GM18909 (cell line): ENCODE data around the gene NARS2.

ENCODE experiments used
- ATAC-seq: cut with Tn5 transposase; IDR thresholded peaks from one replicate; pipeline ENCODE4 v1.9.1; 2021; ENCODE audit warnings: mild to moderate bottlenecking; ENCODE audit not compliant: unreplicated experiment, poor library complexity

The NARS2 gene

DNA sequence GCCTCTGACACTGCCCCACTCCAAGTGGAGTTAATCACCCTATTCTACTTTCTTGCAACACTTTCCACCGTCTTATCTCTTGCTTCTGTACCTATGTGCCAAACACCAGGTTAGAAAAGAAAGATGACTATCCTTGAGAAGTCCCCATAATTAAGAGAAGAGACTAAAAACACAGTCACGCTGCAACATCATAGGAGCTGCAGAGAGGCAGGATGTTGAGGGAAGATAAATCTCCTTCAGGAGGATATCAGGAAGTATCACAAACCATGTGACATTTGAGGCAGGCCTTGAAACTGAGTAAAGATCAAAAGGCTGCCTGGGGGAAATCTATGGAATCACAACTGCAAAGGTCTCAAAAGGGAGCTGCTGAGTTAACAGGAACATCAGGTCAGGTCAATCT, 181.8 kb downstream of the NARS2 start:
- ATAC-seq, result no peak

DNA sequence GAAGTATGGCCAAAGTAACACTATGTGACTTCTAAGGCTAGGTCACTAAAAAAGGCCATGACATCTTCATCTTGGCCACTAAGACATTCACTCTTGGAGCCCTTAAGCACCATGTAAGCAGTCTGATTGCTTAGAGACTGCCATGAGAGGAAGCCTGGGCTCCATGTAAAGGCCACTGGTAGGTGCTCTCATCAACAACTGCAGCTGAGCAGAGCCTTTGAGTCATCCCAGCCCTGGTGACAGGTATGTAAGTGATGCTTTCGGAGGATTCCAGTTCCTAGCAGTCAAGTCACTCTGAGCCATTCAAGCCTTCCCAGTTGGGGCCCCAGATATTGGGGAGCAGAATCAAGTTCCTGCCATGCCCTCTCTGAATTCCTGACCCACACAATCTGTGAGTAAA, 183.2 kb downstream of the NARS2 start:
- no peak for ATAC-seq

DNA sequence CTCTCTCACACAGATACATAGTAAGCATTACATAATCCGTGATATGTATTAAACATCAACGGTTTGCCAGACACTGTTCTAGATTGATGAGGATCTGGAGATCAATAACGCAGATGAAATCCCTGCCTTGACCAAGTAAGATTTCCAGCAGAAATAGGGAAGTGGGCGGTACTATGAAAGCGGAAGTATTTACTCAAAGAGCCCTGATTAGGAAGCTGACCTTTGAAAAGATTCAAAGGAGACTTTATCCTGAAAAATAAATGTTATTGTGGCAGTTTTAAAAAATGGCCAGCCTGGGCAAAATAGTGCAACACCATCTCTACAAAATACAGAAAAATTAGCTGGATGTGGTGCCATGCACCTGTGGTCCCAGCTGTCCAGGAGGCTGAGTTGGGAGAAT, 183.9 kb downstream of the NARS2 start:
- no peak for ATAC-seq

DNA sequence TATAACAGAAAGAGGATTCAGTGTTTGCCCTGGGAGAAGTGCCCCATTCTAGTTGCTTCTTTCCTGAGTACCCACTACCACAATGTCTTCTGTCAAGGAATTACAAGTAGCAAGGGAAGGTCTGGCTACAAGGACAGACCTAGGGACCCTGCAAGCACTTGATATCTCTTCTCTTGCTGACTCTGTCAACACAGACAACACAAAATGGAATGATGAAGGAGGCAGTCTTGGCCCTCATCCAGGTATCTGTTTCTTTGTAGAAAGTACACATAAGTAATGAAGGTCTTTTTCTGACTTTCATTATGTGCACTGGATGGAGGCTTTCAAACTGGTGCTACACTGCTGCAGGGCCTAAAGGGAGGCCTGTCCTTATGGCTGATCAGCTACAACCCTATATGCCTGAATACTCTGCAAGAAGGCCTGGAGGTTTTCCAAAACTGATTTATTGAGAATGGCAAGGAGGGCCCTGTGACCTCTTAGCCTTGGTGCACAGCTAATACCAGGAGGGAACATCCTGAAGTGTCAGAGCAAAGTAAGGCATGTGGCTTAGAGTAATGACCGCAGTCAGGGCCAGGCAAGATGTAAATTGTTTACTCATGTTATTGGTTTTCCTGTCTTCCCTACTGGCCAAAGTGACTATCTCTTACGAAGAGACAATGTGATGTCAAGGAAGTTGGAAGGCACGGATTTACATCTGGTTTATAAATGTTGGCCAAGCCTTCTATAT, 188.3 kb downstream of the NARS2 start:
- no peak for ATAC-seq
